Measurements from ENCODE around the gene GPC2.

GRCh38 chr7:100122067-100122466 is 55.1 kb downstream of the GPC2 start:
- TF ChIP-seq EZH2 (optimal IDR thresholded peaks at IDR 0.05; ENCODE audit: low read depth, low read length), result no peak
- TF ChIP-seq CTCF (IDR thresholded peaks at IDR 0.05; ENCODE audit: low read length), result no peak
- TF ChIP-seq EZH2phosphoT487 (IDR thresholded peaks at IDR 0.05; ENCODE audit: low read length), result no peak
